ENCODE results near the gene SEMA4F. TPM values are rescaled to one million over a fixed set of nuclear protein-coding genes. Genes with fewer than 3 reads are reported as not detected.

SEMA4F gene
- polyA plus RNA-seq, 1 donor = 2.9 TPM

GRCh38 chr2:74668087-74668486, 14.0 kb downstream of the SEMA4F start:
- DNase-seq = no peak
- WGBS (ENCODE audit: insufficient coverage, low lambda C conversion rate) = no CpG with 5 or more reads among the region's 1 CpG
- no peaks in the 10 kb centered on the region for H3K36me3 ChIP-seq (ENCODE audit: control insufficient read depth, insufficient read depth, low read length)
- H3K4me1 ChIP-seq (ENCODE audit: control insufficient read depth, insufficient read depth, low read length) = no peaks in the 10 kb centered on the region
- no peaks in the 10 kb centered on the region for H3K9me3 ChIP-seq (ENCODE audit: control insufficient read depth, low read depth, low read length)
- peaks cover 2% of the 10 kb centered on the region for H3K27me3 ChIP-seq (ENCODE audit: control insufficient read depth, insufficient read depth, low read length)
- no peak overlapping the region for H3K4me3 ChIP-seq (ENCODE audit: low read length)
- no peak overlapping the region for H3K27ac ChIP-seq (ENCODE audit: low read length)

GRCh38 chr2:74670263-74670662, 16.2 kb downstream of the SEMA4F start:
- no peak for DNase-seq
- Histone ChIP-seq H3K4me1 (ENCODE audit: control insufficient read depth, insufficient read depth, low read length) (no peaks in the 10 kb centered on the region), H3K9me3 (ENCODE audit: control insufficient read depth, low read depth, low read length) (no peaks in the 10 kb centered on the region), H3K36me3 (ENCODE audit: control insufficient read depth, insufficient read depth, low read length) (peaks cover 3% of the 10 kb centered on the region), H3K4me3 (ENCODE audit: low read length) (no peak overlapping the region), H3K27ac (ENCODE audit: low read length) (no peak overlapping the region), H3K27me3 (ENCODE audit: control insufficient read depth, insufficient read depth, low read length) (no peaks in the 10 kb centered on the region)
- WGBS (ENCODE audit: insufficient coverage, low lambda C conversion rate) = 86% methylated on average over 1 of the region's 7 CpGs

GRCh38 chr2:74671479-74671878, 17.4 kb downstream of the SEMA4F start:
- Histone ChIP-seq H3K27me3 (ENCODE audit: control insufficient read depth, insufficient read depth, low read length) (no peaks in the 10 kb centered on the region), H3K9me3 (ENCODE audit: control insufficient read depth, low read depth, low read length) (no peaks in the 10 kb centered on the region), H3K4me1 (ENCODE audit: control insufficient read depth, insufficient read depth, low read length) (no peaks in the 10 kb centered on the region), H3K36me3 (ENCODE audit: control insufficient read depth, insufficient read depth, low read length) (peaks cover 3% of the 10 kb centered on the region), H3K27ac (ENCODE audit: low read length) (no peak overlapping the region), H3K4me3 (ENCODE audit: low read length) (no peak overlapping the region)
- no peak for DNase-seq

DNA sequence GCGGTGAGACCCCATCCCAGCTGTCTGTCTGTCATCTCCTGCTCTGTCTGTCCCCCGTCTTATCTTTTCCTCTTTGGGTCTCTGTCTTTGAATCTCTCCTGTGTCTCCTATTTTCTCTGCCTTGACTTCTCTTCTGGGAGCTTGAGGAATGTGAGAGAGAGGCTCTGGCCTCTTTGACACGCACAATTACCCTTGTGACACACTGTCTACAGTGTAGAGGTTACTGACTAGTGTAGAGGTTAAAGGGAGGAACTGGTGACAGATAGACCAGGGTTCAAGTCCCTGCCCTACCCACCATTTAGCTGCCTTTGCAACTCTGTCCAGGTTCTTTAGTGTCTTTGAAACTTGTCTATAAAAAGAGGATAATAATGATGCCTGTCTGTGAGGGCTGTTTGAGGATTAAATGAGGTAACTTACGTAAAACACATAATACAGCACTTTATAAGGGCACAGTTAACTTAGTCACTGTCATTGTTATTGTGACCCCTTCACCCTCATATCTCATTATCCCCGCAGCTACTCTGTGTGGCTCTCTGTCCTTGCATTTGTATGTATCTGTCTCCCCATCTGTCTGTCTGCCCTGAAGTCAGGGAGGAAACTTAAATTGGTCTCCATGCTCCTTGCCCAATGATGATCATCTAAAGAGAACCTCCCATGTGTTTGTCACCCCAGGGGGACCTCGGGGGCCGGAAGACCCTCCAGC, 19.9 kb downstream of the SEMA4F start:
- Histone ChIP-seq H3K36me3 (ENCODE audit: control insufficient read depth, insufficient read depth, low read length) (peaks cover 3% of the 10 kb centered on the region), H3K4me3 (ENCODE audit: low read length) (no peak overlapping the region), H3K9me3 (ENCODE audit: control insufficient read depth, low read depth, low read length) (no peaks in the 10 kb centered on the region), H3K27me3 (ENCODE audit: control insufficient read depth, insufficient read depth, low read length) (no peaks in the 10 kb centered on the region), H3K4me1 (ENCODE audit: control insufficient read depth, insufficient read depth, low read length) (no peaks in the 10 kb centered on the region), H3K27ac (ENCODE audit: low read length) (no peak overlapping the region)
- 77% methylated on average over 3 of the region's 7 CpGs for WGBS (ENCODE audit: insufficient coverage, low lambda C conversion rate)
- no peak for DNase-seq

- DNase-seq = no peak
- peaks cover 3% of the 10 kb centered on the region for H3K36me3 ChIP-seq (ENCODE audit: control insufficient read depth, insufficient read depth, low read length)
- H3K9me3 ChIP-seq (ENCODE audit: control insufficient read depth, low read depth, low read length) = no peaks in the 10 kb centered on the region
- no peaks in the 10 kb centered on the region for H3K27me3 ChIP-seq (ENCODE audit: control insufficient read depth, insufficient read depth, low read length)
- no CpG with 5 or more reads among the region's 6 CpGs for WGBS (ENCODE audit: insufficient coverage, low lambda C conversion rate)
- no peak overlapping the region for H3K4me3 ChIP-seq (ENCODE audit: low read length)
- no peaks in the 10 kb centered on the region for H3K4me1 ChIP-seq (ENCODE audit: control insufficient read depth, insufficient read depth, low read length)
- H3K27ac ChIP-seq (ENCODE audit: low read length) = no peak overlapping the region
Observed at GRCh38 chr2:74675090-74675489, 21.0 kb downstream of the SEMA4F start.

DNA sequence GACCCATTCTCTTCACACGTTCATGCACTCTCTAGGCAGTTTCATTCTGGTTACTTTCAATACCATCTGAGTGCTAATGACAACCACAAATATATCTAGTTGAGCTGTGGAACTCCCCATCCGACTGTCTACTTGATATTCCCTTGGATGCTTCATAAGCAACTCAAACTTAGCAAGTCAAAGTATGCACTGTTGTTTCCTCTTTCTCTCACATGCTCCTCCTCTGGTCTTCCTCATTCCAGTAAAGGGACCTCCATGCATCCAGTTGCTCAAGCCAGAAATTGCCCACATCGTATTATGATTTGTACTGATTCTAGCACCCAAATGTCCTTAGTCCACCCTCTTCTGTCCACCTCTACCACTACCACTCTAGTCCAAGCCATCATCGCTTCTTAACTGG, 22.3 kb downstream of the SEMA4F start:
- no peak for DNase-seq
- Histone ChIP-seq H3K27me3 (ENCODE audit: control insufficient read depth, insufficient read depth, low read length) (no peaks in the 10 kb centered on the region), H3K27ac (ENCODE audit: low read length) (no peak overlapping the region), H3K4me3 (ENCODE audit: low read length) (no peak overlapping the region), H3K36me3 (ENCODE audit: control insufficient read depth, insufficient read depth, low read length) (peaks cover 3% of the 10 kb centered on the region), H3K9me3 (ENCODE audit: control insufficient read depth, low read depth, low read length) (no peaks in the 10 kb centered on the region), H3K4me1 (ENCODE audit: control insufficient read depth, insufficient read depth, low read length) (no peaks in the 10 kb centered on the region)
- WGBS (ENCODE audit: insufficient coverage, low lambda C conversion rate) = no CpG with 5 or more reads among the region's 4 CpGs

GRCh38 chr2:74679615-74680014, 25.6 kb downstream of the SEMA4F start:
- Histone ChIP-seq H3K4me1 (ENCODE audit: control insufficient read depth, insufficient read depth, low read length) (no peaks in the 10 kb centered on the region), H3K27me3 (ENCODE audit: control insufficient read depth, insufficient read depth, low read length) (no peaks in the 10 kb centered on the region), H3K36me3 (ENCODE audit: control insufficient read depth, insufficient read depth, low read length) (peaks cover 3% of the 10 kb centered on the region), H3K27ac (ENCODE audit: low read length) (no peak overlapping the region), H3K9me3 (ENCODE audit: control insufficient read depth, low read depth, low read length) (no peaks in the 10 kb centered on the region), H3K4me3 (ENCODE audit: low read length) (no peak overlapping the region)
- DNase-seq = no peak
- no CpG with 5 or more reads among the region's 15 CpGs for WGBS (ENCODE audit: insufficient coverage, low lambda C conversion rate)

- no peak for DNase-seq
Observed at GRCh38 chr2:74682501-74682900, 28.5 kb downstream of the SEMA4F start.

DNA sequence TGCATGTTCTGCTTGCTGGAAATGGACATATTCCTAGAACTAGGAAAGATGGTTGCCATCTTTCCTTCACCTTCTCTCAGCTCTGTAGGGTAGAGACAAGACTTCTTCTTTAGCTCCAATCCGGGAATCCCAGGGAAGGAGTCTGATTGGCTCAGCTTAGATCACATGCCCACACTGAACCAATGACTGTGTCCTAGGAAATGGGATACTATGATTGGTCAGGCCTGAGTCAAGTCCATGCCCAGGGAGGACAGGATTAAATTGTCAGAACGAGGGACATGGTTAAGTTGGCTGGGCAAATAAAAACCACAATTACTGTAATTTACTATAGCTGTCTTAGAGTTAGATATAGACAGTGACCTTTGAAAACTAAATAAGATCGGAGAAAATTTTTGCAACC, 31.4 kb downstream of the SEMA4F start:
- WGBS (ENCODE audit: insufficient coverage, low lambda C conversion rate) = 83% methylated on average over 1 of the region's 3 CpGs
- H3K27ac ChIP-seq (ENCODE audit: low read length) = no peak overlapping the region
- no peaks in the 10 kb centered on the region for H3K9me3 ChIP-seq (ENCODE audit: control insufficient read depth, low read depth, low read length)
- no peaks in the 10 kb centered on the region for H3K36me3 ChIP-seq (ENCODE audit: control insufficient read depth, insufficient read depth, low read length)
- H3K4me3 ChIP-seq (ENCODE audit: low read length) = no peak overlapping the region
- H3K4me1 ChIP-seq (ENCODE audit: control insufficient read depth, insufficient read depth, low read length) = no peaks in the 10 kb centered on the region
- H3K27me3 ChIP-seq (ENCODE audit: control insufficient read depth, insufficient read depth, low read length) = peaks cover 11% of the 10 kb centered on the region
- no peak for DNase-seq

More at GRCh38 chr2:74682501-74682900, 28.5 kb downstream of the SEMA4F start:
- Histone ChIP-seq H3K27me3 (ENCODE audit: control insufficient read depth, insufficient read depth, low read length) (peaks cover 2% of the 10 kb centered on the region), H3K36me3 (ENCODE audit: control insufficient read depth, insufficient read depth, low read length) (no peaks in the 10 kb centered on the region), H3K27ac (ENCODE audit: low read length) (no peak overlapping the region), H3K9me3 (ENCODE audit: control insufficient read depth, low read depth, low read length) (no peaks in the 10 kb centered on the region), H3K4me3 (ENCODE audit: low read length) (no peak overlapping the region), H3K4me1 (ENCODE audit: control insufficient read depth, insufficient read depth, low read length) (no peaks in the 10 kb centered on the region)

- H3K36me3 ChIP-seq (ENCODE audit: control insufficient read depth, insufficient read depth, low read length) = no peaks in the 10 kb centered on the region
- H3K4me3 ChIP-seq (ENCODE audit: low read length) = no peak overlapping the region
- DNase-seq = no peak
- peaks cover 11% of the 10 kb centered on the region for H3K27me3 ChIP-seq (ENCODE audit: control insufficient read depth, insufficient read depth, low read length)
- no peaks in the 10 kb centered on the region for H3K9me3 ChIP-seq (ENCODE audit: control insufficient read depth, low read depth, low read length)
- H3K4me1 ChIP-seq (ENCODE audit: control insufficient read depth, insufficient read depth, low read length) = no peaks in the 10 kb centered on the region
- no peak overlapping the region for H3K27ac ChIP-seq (ENCODE audit: low read length)
- no CpG with 5 or more reads among the region's 1 CpG for whole genome bisulfite sequencing (ENCODE audit: insufficient coverage, low lambda C conversion rate)
Observed at GRCh38 chr2:74688881-74689280, 34.8 kb downstream of the SEMA4F start.

GRCh38 chr2:74689671-74690070, 35.6 kb downstream of the SEMA4F start:
- H3K27me3 ChIP-seq (ENCODE audit: control insufficient read depth, insufficient read depth, low read length) = peaks cover 11% of the 10 kb centered on the region
- WGBS (ENCODE audit: insufficient coverage, low lambda C conversion rate) = no CpG with 5 or more reads among the region's 3 CpGs
- H3K4me1 ChIP-seq (ENCODE audit: control insufficient read depth, insufficient read depth, low read length) = no peaks in the 10 kb centered on the region
- DNase-seq = no peak
- H3K27ac ChIP-seq (ENCODE audit: low read length) = no peak overlapping the region
- H3K4me3 ChIP-seq (ENCODE audit: low read length) = no peak overlapping the region
- no peaks in the 10 kb centered on the region for H3K36me3 ChIP-seq (ENCODE audit: control insufficient read depth, insufficient read depth, low read length)
- no peaks in the 10 kb centered on the region for H3K9me3 ChIP-seq (ENCODE audit: control insufficient read depth, low read depth, low read length)

Data from large intestine (tissue), 3 donors.